Hematopoietic multipotent progenitor cell treated with erythropoietin and hydrocortisone succinate and interleukin-3 and kit ligand, for 15 days (in vitro differentiated cells): Measurements from ENCODE around the gene NPAS2.

Experiments
- DNase-seq: peaks from one replicate; pipeline ENCODE4 v3.0.0-alpha.2; 2015; ENCODE audit warnings: low spot score

Gene NPAS2, protein sequence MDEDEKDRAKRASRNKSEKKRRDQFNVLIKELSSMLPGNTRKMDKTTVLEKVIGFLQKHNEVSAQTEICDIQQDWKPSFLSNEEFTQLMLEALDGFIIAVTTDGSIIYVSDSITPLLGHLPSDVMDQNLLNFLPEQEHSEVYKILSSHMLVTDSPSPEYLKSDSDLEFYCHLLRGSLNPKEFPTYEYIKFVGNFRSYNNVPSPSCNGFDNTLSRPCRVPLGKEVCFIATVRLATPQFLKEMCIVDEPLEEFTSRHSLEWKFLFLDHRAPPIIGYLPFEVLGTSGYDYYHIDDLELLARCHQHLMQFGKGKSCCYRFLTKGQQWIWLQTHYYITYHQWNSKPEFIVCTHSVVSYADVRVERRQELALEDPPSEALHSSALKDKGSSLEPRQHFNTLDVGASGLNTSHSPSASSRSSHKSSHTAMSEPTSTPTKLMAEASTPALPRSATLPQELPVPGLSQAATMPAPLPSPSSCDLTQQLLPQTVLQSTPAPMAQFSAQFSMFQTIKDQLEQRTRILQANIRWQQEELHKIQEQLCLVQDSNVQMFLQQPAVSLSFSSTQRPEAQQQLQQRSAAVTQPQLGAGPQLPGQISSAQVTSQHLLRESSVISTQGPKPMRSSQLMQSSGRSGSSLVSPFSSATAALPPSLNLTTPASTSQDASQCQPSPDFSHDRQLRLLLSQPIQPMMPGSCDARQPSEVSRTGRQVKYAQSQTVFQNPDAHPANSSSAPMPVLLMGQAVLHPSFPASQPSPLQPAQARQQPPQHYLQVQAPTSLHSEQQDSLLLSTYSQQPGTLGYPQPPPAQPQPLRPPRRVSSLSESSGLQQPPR

GRCh38 chr2:100819370-100820272, at the start of gene NPAS2:
NPAS2 (plus strand) TSS chr2:100820139; CDS start chr2:100904755, 84,616 bp downstream.
- DNase-seq: no peak

DNA sequence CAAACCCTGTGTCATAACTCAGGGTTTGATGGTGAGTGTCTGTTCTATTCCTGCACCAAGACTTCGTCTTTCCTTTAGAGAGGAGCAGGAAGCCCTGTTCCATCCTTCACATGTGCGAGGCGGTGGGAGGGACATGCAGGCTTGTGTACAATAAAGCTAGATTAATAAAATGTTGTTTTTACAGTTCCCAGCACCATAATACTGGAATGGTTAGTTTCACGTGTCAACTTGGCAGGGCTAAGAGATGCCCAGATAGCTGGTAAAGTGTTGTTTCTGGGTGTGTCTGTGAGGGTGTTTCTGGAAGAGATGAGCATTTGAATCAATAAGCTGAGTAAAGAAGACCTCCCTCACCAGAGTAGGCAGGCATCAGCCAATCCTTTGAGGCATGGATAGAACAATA, 48.8 kb upstream of the NPAS2 start:
- DNase-seq: no peak

DNA sequence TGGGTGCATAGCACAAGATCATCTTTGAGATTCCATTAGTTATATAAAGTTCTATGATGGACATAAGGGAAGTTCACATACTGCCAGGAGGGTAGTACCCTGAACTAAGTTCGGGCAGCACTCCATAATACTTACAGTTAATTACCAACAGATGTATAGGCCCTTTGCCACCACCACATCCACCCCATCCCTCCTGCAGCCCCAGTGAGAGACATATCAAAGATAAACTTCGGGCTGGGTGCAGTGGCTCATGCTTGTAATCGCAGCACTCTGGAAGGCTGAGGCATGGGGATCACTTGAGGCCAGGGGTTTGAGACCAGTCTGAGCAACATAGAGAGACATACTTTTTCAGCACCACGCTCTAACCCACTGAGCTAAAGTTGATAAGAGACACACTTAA, 46.4 kb upstream of the NPAS2 start:
- DNase-seq: no peak

DNA sequence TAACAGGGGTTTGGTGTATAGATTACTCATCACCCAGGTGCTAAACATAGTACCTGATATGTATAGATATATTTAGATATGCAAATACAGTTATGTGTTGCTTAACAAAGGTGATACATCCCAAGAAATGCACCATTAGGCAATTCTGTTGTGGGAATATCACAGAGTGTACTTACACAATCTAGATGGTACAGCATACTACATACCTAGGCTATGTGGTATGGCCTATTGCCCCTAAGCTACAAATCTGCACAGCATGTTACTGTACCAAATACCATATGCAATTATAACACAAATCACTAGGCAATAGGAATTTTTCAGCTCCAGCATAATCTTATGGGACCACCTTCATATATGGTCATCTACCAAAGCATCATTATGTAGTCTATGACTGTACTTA, 43.5 kb upstream of the NPAS2 start:
- no peak for DNase-seq

- DNase-seq: no peak
Observed at GRCh38 chr2:100778637-100779450, 41.1 kb upstream of the NPAS2 start.

GRCh38 chr2:100779908-100780202, 40.1 kb upstream of the NPAS2 start:
- no peak for DNase-seq

DNA sequence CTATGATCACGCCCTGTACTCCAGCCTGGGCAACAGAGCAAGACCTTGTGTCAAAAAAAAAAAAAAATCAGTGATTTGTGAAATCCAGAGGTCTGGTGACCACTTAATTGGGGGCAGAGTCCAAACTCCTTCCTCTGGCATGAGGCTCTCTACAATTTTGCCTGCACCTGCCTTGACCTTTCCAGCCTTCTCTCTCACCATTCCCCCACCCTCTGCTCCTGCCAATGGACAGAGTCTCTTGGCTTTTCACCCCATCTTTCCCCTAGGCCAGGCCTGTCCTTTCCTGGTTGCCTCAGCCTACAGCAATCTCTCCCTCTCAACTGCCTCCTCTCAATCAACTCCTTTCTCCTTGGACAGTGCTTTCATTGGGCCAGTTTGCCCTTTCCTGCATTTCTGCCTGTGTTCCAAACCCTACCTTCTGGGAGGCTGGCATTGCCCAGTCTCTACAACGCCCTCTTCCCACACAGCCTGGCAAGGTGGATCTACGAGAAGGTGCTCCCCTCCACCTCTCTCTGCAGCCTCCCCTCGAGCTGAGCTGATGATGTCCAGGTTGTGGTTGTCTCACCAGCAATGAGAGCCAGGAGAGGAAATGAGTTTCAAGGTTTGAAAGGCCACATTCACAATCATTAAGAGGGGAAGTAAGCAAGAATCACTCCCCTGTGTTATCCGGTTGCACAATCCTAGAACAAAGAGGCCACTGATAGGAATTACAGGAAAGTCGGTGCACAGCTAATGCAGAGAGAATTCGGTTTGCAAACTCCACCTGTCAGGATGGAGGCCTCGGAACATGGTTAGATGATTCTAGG, 39.5 kb upstream of the NPAS2 start:
- no peak for DNase-seq

- DNase-seq: no peak
Observed at GRCh38 chr2:100781009-100781325, 39.0 kb upstream of the NPAS2 start.

DNA sequence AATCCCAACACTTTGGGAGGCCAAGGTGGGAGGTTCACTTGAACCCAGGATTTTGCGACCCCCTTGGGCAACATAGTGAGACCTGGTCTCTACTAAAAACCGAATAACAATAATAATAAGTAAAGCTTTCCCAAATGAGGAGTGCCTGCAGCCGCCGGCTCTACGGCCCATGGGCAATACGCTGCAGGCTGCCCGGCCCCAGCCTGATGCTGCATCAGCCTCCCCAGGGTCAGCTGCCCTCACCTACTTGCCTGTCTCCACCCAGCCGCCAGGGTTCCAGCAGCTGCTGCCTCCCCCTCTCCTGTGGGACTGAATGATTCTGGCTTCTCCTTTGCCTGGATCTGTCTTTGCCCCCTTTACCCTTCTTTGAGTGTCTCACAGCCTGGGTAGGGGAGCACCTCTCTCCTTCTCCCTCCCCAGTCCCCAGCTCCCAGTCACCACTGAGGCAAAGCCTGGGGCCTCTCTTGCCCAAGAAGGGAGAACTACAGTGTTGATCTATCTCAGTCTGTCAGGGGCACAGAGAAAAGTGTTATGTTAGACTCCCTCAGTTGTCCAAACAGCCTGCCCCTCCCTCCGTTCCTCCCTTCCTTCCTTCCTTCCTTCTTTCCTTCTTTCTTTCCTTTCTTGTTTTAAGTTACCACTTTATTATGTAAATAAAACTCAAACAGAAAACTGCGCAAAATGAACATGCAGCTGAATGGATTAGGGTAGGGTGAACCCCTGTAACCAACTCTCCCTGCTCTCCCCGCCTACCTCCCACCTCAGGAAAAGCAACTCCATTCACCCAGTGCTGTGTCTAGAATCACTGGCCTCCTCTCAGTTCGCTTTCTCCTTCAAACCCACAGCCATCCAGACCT, 38.2 kb upstream of the NPAS2 start:
- no peak for DNase-seq

- no peak for DNase-seq
Observed at GRCh38 chr2:100782380-100782878, 37.5 kb upstream of the NPAS2 start.

- DNase-seq: no peak
Observed at GRCh38 chr2:100783987-100784386, 36.0 kb upstream of the NPAS2 start.

DNA sequence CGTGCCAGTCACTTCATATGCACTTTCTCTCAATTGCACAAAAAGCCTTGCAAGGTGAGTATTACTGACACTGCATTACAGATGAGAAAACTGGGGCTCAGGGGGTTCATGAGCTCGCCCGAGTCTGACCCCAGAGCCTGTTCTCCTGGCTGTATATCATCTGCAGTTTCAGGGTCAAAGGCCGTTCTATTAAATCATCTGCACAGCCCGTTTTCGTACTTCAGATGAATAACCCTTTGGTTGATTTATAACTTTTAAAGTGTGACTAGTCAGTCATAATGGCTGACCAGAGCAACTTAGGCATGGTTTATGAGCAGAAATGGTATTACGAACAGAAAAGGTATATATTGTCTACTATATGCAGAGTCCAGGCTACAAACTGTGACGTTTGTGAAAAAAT, 35.3 kb upstream of the NPAS2 start:
- no peak for DNase-seq

DNA sequence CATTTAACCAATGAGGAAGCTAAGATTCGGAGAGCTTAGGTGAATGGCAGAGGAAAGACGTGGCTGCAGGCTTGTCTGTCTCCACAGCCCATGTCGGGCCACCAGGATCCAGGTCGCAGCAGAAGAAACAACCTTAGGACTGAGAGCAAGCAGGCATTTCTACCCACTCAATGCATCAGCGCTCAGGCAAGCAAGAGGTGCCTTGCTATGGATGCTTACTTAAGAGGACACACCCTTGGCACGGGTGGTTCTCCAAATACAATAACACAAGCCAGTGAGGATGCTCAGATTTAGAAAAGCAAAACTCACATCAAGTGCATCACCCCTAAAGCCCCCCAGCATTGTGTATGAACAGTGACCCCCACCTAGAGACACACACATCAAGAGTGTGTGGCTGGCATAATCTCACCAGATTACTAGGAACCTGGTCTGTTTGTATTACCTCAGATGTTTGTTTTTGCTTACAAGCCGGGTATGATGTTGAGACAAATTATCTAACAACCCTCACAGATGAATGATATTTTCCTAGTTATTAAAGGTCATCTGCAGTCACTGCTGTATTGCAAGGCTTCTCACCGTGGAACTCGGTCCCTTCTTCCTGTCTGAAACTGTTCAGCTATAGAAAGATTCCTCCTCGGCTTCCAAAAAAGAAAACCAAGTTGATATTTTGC, 34.2 kb upstream of the NPAS2 start:
- no peak for DNase-seq

DNA sequence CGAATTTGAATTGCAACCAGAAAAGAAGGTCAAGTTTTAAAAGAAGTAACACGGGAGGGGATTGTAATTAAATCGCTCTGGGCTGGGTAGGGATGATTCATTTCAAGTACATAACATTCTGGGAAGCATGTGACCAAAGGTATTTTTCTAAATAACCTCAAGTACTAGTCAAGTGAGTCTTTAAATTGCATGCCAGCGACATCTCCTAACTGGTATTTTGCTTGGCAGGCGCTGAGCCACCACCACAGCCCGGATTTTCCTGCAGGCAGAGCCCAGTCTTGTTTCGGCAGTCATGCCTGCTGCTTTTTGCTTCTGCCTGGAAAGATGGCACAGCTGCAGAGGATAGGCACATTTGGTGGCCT, 33.7 kb upstream of the NPAS2 start:
- DNase-seq: no peak

DNA sequence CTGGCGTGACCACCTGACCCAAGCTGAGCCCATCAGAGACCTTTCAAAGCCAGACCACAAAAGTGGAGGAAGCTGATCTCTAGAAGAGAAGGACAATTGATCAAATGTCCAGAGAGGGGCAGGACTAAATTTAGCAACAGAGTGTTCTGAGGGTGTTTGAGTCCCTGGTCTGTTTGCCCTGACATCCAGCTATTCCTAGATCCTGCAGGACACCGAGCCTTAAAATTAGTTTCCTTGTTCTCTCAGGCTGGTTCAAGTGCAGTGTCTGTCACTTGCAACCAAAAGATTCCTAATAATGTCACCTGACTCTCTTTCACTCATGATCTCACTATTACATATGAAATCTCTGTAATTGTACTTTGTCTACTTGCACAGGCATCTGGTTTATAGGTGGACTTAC, 33.0 kb upstream of the NPAS2 start:
- no peak for DNase-seq

DNA sequence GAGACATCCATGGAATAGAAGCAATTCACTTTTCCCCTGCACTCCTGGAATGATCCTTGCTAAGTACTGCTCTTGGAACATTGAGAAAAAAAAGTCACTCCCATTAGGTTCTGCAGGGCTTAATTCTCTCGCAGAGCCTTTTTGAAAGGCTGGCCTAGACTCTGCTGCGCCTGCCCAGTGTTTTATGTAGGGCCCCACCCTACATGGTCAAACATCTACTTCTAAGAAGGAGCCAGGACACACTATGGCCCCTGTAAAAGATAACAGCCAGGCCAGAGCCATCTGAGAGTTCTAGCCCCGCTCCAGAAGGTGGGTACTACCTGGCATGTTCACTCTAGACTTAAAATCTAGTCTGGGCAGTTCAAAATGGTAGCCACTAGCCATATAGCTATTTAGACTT, 30.6 kb upstream of the NPAS2 start:
- DNase-seq: no peak

- no peak for DNase-seq
Observed at GRCh38 chr2:100791294-100791935, 28.5 kb upstream of the NPAS2 start.

- no peak for DNase-seq
Observed at GRCh38 chr2:100791936-100792308, 28.0 kb upstream of the NPAS2 start.

- no peak for DNase-seq
Observed at GRCh38 chr2:100793220-100793619, 26.7 kb upstream of the NPAS2 start.
